GM12878 (cell line): ENCODE data around the gene CYP2A7.
"Not testable (repeated sequence)": the region's sequence is repeated elsewhere in the genome, so short reads cannot be mapped to it uniquely, and the experiment has no call there.

Experiments
- BHLHE40 ChIP-seq, 2 experiments: fragments of 450-650 bp in 1 of 2; IDR thresholded peaks; 2 replicates each; pipeline ENCODE4 v1.6.1; 2011 to 2017; ENCODE audit warnings: low read depth in 2 of 2, borderline replicate concordance in 1 of 2, improper control_type of control experiment in 1 of 2, low read length in 1 of 2, mild to moderate bottlenecking in 1 of 2
- EP300 ChIP-seq, 2 experiments: fragments of 150-350 bp in 1 of 2; IDR thresholded peaks; 2 replicates each; pipeline ENCODE4 v1.6.1; 2011 to 2012; ENCODE audit warnings: low read depth in 2 of 2, low read length in 2 of 2, borderline replicate concordance in 1 of 2, improper control_type of control experiment in 1 of 2, inconsistent platforms in 1 of 2; ENCODE audit not compliant: control insufficient read depth in 1 of 2
- ETV6 ChIP-seq, 2 experiments: fragments of 450-650 bp in 1 of 2; IDR thresholded peaks in 1 of 2; conservative IDR thresholded peaks in 1 of 2; 2 replicates each; pipeline ENCODE4 v1.6.1; 2014; ENCODE audit warnings: antibody characterized with exemption in 1 of 2, borderline replicate concordance in 1 of 2, low read depth in 1 of 2, mild to moderate bottlenecking in 1 of 2, moderate library complexity in 1 of 2
- GABPA ChIP-seq: IDR thresholded peaks from 2 replicates; pipeline ENCODE4 v1.6.1; 2014; ENCODE audit warnings: antibody characterized with exemption, low read depth, mild to moderate bottlenecking, inconsistent platforms
- JUND ChIP-seq: IDR thresholded peaks from 2 replicates; pipeline ENCODE4 v1.6.1; 2012; ENCODE audit warnings: low read depth, mild to moderate bottlenecking, low read length, improper control_type of control experiment, moderate library complexity
- MTA3 ChIP-seq: IDR thresholded peaks from 2 replicates; pipeline ENCODE4 v1.6.1; 2012; ENCODE audit warnings: low read length, inconsistent platforms, borderline replicate concordance
- MYC ChIP-seq: IDR thresholded peaks from 2 replicates; pipeline ENCODE4 v1.6.1; 2011; ENCODE audit warnings: mild to moderate bottlenecking, low read length, moderate library complexity, inconsistent platforms; ENCODE audit not compliant: insufficient read depth, insufficient replicate concordance, insufficient read length, severe bottlenecking
- POLR2A ChIP-seq: IDR thresholded peaks from 2 replicates; pipeline ENCODE4 v1.6.1; 2011; ENCODE audit warnings: low read depth, mild to moderate bottlenecking, low read length
- RB1 ChIP-seq: fragments of 450-650 bp; formaldehyde crosslinking; IDR thresholded peaks from 2 replicates; pipeline ENCODE4 v1.6.1; 2017; ENCODE audit warnings: mild to moderate bottlenecking, borderline replicate concordance
- SMAD5 ChIP-seq: IDR thresholded peaks from 2 replicates; pipeline ENCODE4 v1.6.1; 2016; ENCODE audit warnings: antibody characterized with exemption, low read depth
- USF1 ChIP-seq: IDR thresholded peaks from 2 replicates; pipeline ENCODE4 v1.6.1; 2011; ENCODE audit warnings: borderline replicate concordance, low read depth, mild to moderate bottlenecking, moderate library complexity, mixed read lengths, low read length; ENCODE audit not compliant: insufficient read depth; ENCODE audit errors: extremely low read length
- YY1 ChIP-seq: IDR thresholded peaks from 2 replicates; pipeline ENCODE4 v1.6.1; 2011; ENCODE audit warnings: low read depth, mild to moderate bottlenecking, low read length
- TF ChIP-seq, protein P1 (sequence below): IDR thresholded peaks from 2 replicates; pipeline ENCODE4 v1.6.1; 2012; ENCODE audit warnings: low read depth, low read length, improper control_type of control experiment
- TF ChIP-seq, protein P2 (sequence below), 3 experiments: IDR thresholded peaks in 2 of 3; conservative IDR thresholded peaks in 1 of 3; 2 replicates each; pipeline ENCODE4 v1.5.1; 2011; ENCODE audit warnings: low read depth in 3 of 3, low read length in 3 of 3, mild to moderate bottlenecking in 3 of 3, control low read depth in 2 of 3, moderate library complexity in 2 of 3, inconsistent platforms in 1 of 3, mixed read lengths in 1 of 3; ENCODE audit not compliant: control insufficient read depth in 2 of 3, insufficient read depth in 1 of 3; ENCODE audit errors: extremely low read depth in 1 of 3

DNA sequence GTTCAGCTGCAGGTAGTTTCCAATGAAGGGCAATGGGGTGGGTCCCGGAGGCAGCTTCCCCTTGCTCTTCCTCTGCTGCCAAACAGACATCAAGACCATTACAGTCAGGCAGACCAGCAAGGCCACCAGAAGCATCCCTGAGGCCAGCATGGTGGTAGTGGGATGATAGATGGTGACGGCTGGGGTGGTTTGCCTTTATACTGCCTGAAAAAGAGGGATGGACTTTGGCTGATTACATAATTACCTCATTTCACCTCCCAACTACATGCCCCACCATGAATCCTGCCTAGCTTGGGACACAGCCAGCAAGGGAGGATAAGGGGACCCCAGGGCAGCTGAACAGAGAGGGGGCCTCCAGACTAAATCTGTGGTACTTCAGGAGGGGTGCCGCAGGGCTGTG is 31.8 kb downstream of the CYP2A7 start, which contains the start of gene CYP2A6:
- TF ChIP-seq, protein P1, sequence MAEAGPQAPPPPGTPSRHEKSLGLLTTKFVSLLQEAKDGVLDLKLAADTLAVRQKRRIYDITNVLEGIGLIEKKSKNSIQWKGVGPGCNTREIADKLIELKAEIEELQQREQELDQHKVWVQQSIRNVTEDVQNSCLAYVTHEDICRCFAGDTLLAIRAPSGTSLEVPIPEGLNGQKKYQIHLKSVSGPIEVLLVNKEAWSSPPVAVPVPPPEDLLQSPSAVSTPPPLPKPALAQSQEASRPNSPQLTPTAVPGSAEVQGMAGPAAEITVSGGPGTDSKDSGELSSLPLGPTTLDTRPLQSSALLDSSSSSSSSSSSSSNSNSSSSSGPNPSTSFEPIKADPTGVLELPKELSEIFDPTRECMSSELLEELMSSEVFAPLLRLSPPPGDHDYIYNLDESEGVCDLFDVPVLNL: not testable (repeated sequence)
- TF ChIP-seq, protein P2, sequence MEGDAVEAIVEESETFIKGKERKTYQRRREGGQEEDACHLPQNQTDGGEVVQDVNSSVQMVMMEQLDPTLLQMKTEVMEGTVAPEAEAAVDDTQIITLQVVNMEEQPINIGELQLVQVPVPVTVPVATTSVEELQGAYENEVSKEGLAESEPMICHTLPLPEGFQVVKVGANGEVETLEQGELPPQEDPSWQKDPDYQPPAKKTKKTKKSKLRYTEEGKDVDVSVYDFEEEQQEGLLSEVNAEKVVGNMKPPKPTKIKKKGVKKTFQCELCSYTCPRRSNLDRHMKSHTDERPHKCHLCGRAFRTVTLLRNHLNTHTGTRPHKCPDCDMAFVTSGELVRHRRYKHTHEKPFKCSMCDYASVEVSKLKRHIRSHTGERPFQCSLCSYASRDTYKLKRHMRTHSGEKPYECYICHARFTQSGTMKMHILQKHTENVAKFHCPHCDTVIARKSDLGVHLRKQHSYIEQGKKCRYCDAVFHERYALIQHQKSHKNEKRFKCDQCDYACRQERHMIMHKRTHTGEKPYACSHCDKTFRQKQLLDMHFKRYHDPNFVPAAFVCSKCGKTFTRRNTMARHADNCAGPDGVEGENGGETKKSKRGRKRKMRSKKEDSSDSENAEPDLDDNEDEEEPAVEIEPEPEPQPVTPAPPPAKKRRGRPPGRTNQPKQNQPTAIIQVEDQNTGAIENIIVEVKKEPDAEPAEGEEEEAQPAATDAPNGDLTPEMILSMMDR (IDR thresholded peaks at IDR 0.05 in 2 of 3, conservative IDR thresholded peaks at IDR 0.05 in 1 of 3; ENCODE audit: control insufficient read depth in 2 of 3, extremely low read depth in 1 of 3, insufficient read depth in 1 of 3, low read depth in 3 of 3, low read length in 3 of 3): not testable (repeated sequence)
- not testable (repeated sequence) for TF ChIP-seq RB1; JUND; ETV6 (conservative IDR thresholded peaks at IDR 0.05 in 1 of 2, IDR thresholded peaks at IDR 0.05 in 1 of 2; ENCODE audit: borderline replicate concordance in 1 of 2, low read depth in 1 of 2); SMAD5; EP300 (IDR thresholded peaks at IDR 0.05; ENCODE audit: borderline replicate concordance in 1 of 2, control insufficient read depth in 1 of 2, low read depth in 2 of 2, low read length in 2 of 2); USF1; YY1; POLR2A; MYC; BHLHE40 (IDR thresholded peaks at IDR 0.05; ENCODE audit: borderline replicate concordance in 1 of 2, low read depth in 2 of 2, low read length in 1 of 2); MTA3; GABPA
